GM23338 (cell line): ENCODE measurements around the gene PLAAT1. TPM values are rescaled to one million over a fixed set of nuclear protein-coding genes. Genes with fewer than 3 reads are reported as not detected.
A peak's percentile ranks its signal among the peaks of the same experiment; 100 is the strongest.

Source experiments
- ATAC-seq: fragments of 200-7000 bp; cut with Tn5 transposase; 3 replicates; pipeline ENCODE4 v1.9.1; 2020
- DNase-seq: peaks from one replicate; pipeline ENCODE4 v3.0.0-alpha.2; 2015; ENCODE audit warnings: low spot score
- H2AFZ ChIP-seq: fragments of 200-600 bp; sonication (generic); 2 replicates; pipeline ENCODE4 v1.8.0; 2016; ENCODE audit warnings: antibody characterized with exemption, mild to moderate bottlenecking, moderate library complexity
- H3F3A ChIP-seq: fragments of 200-600 bp; sonication (generic); replicated peaks from 2 replicates; pipeline ENCODE4 v1.8.0; 2017; ENCODE audit warnings: antibody characterized with exemption, mixed run types, low read depth
- H3K27ac ChIP-seq: fragments of 200-600 bp; sonication (generic); 2 replicates; pipeline ENCODE4 v1.6.1; 2016; ENCODE audit warnings: low read depth
- H3K27me3 ChIP-seq: fragments of 200-600 bp; sonication (generic); 2 replicates; pipeline ENCODE4 v1.8.0; 2016; ENCODE audit warnings: mild to moderate bottlenecking, mixed run types, moderate library complexity; ENCODE audit not compliant: insufficient read depth
- H3K36me3 ChIP-seq: fragments of 200-600 bp; sonication (generic); 2 replicates; pipeline ENCODE4 v1.8.0; 2016; ENCODE audit warnings: mild to moderate bottlenecking; ENCODE audit not compliant: insufficient read depth
- H3K4me1 ChIP-seq: fragments of 200-600 bp; sonication (generic); 2 replicates; pipeline ENCODE4 v1.8.0; 2016; ENCODE audit warnings: mild to moderate bottlenecking, moderate library complexity; ENCODE audit not compliant: insufficient read depth
- H3K4me2 ChIP-seq: fragments of 200-600 bp; sonication (generic); 2 replicates; pipeline ENCODE4 v1.7.1; 2017; ENCODE audit warnings: mixed run types
- H3K4me3 ChIP-seq: fragments of 200-600 bp; sonication (generic); 2 replicates; pipeline ENCODE4 v1.6.1; 2016; ENCODE audit warnings: mixed run types
- H3K79me2 ChIP-seq: fragments of 200-600 bp; sonication (generic); replicated peaks from 2 replicates; pipeline ENCODE4 v1.8.0; 2017; ENCODE audit warnings: mild to moderate bottlenecking; ENCODE audit not compliant: insufficient read depth
- H3K9me2 ChIP-seq: fragments of 200-600 bp; sonication (generic); 2 replicates; pipeline ENCODE4 v1.8.0; 2017; ENCODE audit not compliant: insufficient read depth
- H4K20me1 ChIP-seq: fragments of 200-600 bp; sonication (generic); replicated peaks from 2 replicates; pipeline ENCODE4 v1.8.0; 2017; ENCODE audit warnings: mild to moderate bottlenecking; ENCODE audit not compliant: insufficient read depth
- H3K27ac Mint-ChIP-seq: 2 replicates; pipeline ENCODE4 v1.8.0; 2020; ENCODE audit warnings: inconsistent platforms, mild to moderate bottlenecking, moderate library complexity, mixed read lengths
- H3K27me3 Mint-ChIP-seq: 3 replicates; pipeline ENCODE4 v1.8.0; 2022; ENCODE audit warnings: low read depth, mild to moderate bottlenecking, moderate library complexity, mixed read lengths, inconsistent platforms; ENCODE audit not compliant: insufficient read depth, poor library complexity
- H3K36me3 Mint-ChIP-seq: 3 replicates; pipeline ENCODE4 v1.8.0; 2021; ENCODE audit warnings: low read depth, mild to moderate bottlenecking, inconsistent platforms, moderate library complexity, mixed read lengths
- H3K4me1 Mint-ChIP-seq: 3 replicates; pipeline ENCODE4 v1.8.0; 2020; ENCODE audit warnings: mild to moderate bottlenecking, inconsistent platforms, mixed read lengths
- H3K4me3 Mint-ChIP-seq: 3 replicates; pipeline ENCODE4 v1.8.0; 2021; ENCODE audit warnings: moderate library complexity, mild to moderate bottlenecking, inconsistent platforms, mixed read lengths
- H3K9me3 Mint-ChIP-seq: 3 replicates; pipeline ENCODE4 v1.8.0; 2020; ENCODE audit warnings: moderate library complexity, mild to moderate bottlenecking, inconsistent platforms, mixed read lengths
- CTCF ChIP-seq, 2 experiments: fragments of 200-600 bp in 1 of 2; sonication (generic) in 1 of 2; conservative IDR thresholded peaks; 2 replicates each; pipeline versions ENCODE4 v1.5.1 to v1.6.1; 2016 to 2017; ENCODE audit warnings: antibody characterized with exemption in 2 of 2, low read depth in 2 of 2, mild to moderate bottlenecking in 2 of 2, moderate library complexity in 1 of 2
- ETS1 ChIP-seq: IDR thresholded peaks from 2 replicates; pipeline ENCODE4 v1.6.1; 2016; ENCODE audit warnings: antibody characterized with exemption
- EZH2phosphoT487 ChIP-seq: fragments of 200-600 bp; sonication (generic); IDR thresholded peaks from one replicate; pipeline ENCODE4 v1.8.1; 2018; ENCODE audit warnings: antibody characterized with exemption; ENCODE audit not compliant: unreplicated experiment
- POLR2AphosphoS5 ChIP-seq: IDR thresholded peaks from 2 replicates; pipeline ENCODE4 v1.6.1; 2016; ENCODE audit warnings: antibody characterized with exemption, low read depth
- ZNF462 ChIP-seq: fragments of 250-450 bp; sonication (Bioruptor Pico); IDR thresholded peaks from 2 replicates; pipeline ENCODE4 v1.5.0; 2020; ENCODE audit warnings: mild to moderate bottlenecking, moderate library complexity
- polyA plus RNA-seq: library from polyadenylated mRNA; unstranded; fragments of >200 nt; fragmentation: Nextera tagmentation; extraction: Ambion mirVana; gene quantifications from 2 replicates; pipeline ENCODE4 v1.2.1, GENCODE V29; 2016
- total RNA-seq: library from RNA; depleted of rRNA; stranded (reverse); fragments of >200 nt; shearing (Covaris generic); gene quantifications from 2 replicates; pipeline ENCODE4 v1.2.3, GENCODE V29; 2014

PLAAT1 gene
- total and polyA plus RNA-seq, 2 experiments from 2014 or later: 5.4 to 6.7 TPM

GRCh38 chr3:193292386-193292785 is 51.4 kb downstream of the PLAAT1 start (continued):
- no peak for TF ChIP-seq CTCF (conservative IDR thresholded peaks at IDR 0.05; ENCODE audit: low read depth in 2 of 2)
- TF ChIP-seq POLR2AphosphoS5: no peak
- TF ChIP-seq EZH2phosphoT487: no peak
- TF ChIP-seq ETS1: no peak

GRCh38 chr3:193295985-193296384 is 55.0 kb downstream of the PLAAT1 start:
- Histone ChIP-seq H3K9me2 (peaks cover 5% of the 10 kb centered on the region; the same call in 1 of the 2 replicates), H3K27me3 (no peaks in the 10 kb centered on the region), H3K4me3 (no peak overlapping the region), H4K20me1 (no peaks in the 10 kb centered on the region), H3K79me2 (no peaks in the 10 kb centered on the region), H2AFZ (no peak overlapping the region), H3K27ac (no peak overlapping the region), H3K36me3 (peaks cover 6% of the 10 kb centered on the region), H3K4me1 (no peaks in the 10 kb centered on the region), H3F3A (no peaks in the 10 kb centered on the region), H3K4me2 (no peak overlapping the region)
- H3K27ac Mint-ChIP-seq: no peak overlapping the region
- ATAC-seq: no peak
- peaks cover 21% of the 10 kb centered on the region for H3K9me3 Mint-ChIP-seq
- peaks cover 16% of the 10 kb centered on the region for H3K36me3 Mint-ChIP-seq
- no peaks in the 10 kb centered on the region for H3K27me3 Mint-ChIP-seq
- peak; percentile 32 for DNase-seq
- no peak overlapping the region for H3K4me3 Mint-ChIP-seq
- TF ChIP-seq EZH2phosphoT487 (no peak), CTCF (conservative IDR thresholded peaks at IDR 0.05; ENCODE audit: low read depth in 2 of 2) (peak in 1 of 2 experiments; percentile 51; a peak in 2 of 4 replicates)
- H3K4me1 Mint-ChIP-seq: no peaks in the 10 kb centered on the region

GRCh38 chr3:193297421-193297820 is 56.4 kb downstream of the PLAAT1 start:
- no peaks in the 10 kb centered on the region for H3K4me1 Mint-ChIP-seq
- H3K36me3 ChIP-seq: no peaks in the 10 kb centered on the region
- H3K27ac ChIP-seq: no peak overlapping the region
- no peaks in the 10 kb centered on the region for H3K79me2 ChIP-seq
- no peak for DNase-seq
- peaks cover 4% of the 10 kb centered on the region; the same call in 2 of the 3 replicates for H3K36me3 Mint-ChIP-seq
- no peaks in the 10 kb centered on the region for H3K27me3 ChIP-seq
- H2AFZ ChIP-seq: no peak overlapping the region
- H3K4me1 ChIP-seq: no peaks in the 10 kb centered on the region
- peaks cover 5% of the 10 kb centered on the region; the same call in 1 of the 2 replicates for H3K9me2 ChIP-seq
- H3K4me2 ChIP-seq: no peak overlapping the region
- no peak overlapping the region for H3K4me3 ChIP-seq
- no peak for ATAC-seq
- no peak overlapping the region for H3K27ac Mint-ChIP-seq
- no peaks in the 10 kb centered on the region for H3F3A ChIP-seq
- no peaks in the 10 kb centered on the region for H3K27me3 Mint-ChIP-seq
- H3K9me3 Mint-ChIP-seq: peaks cover 6% of the 10 kb centered on the region
- no peaks in the 10 kb centered on the region for H4K20me1 ChIP-seq
- H3K4me3 Mint-ChIP-seq: no peak overlapping the region
- TF ChIP-seq ZNF462 (no peak), POLR2AphosphoS5 (no peak)
